ENCODE measurements around the gene IVL.

IVL gene

DNA sequence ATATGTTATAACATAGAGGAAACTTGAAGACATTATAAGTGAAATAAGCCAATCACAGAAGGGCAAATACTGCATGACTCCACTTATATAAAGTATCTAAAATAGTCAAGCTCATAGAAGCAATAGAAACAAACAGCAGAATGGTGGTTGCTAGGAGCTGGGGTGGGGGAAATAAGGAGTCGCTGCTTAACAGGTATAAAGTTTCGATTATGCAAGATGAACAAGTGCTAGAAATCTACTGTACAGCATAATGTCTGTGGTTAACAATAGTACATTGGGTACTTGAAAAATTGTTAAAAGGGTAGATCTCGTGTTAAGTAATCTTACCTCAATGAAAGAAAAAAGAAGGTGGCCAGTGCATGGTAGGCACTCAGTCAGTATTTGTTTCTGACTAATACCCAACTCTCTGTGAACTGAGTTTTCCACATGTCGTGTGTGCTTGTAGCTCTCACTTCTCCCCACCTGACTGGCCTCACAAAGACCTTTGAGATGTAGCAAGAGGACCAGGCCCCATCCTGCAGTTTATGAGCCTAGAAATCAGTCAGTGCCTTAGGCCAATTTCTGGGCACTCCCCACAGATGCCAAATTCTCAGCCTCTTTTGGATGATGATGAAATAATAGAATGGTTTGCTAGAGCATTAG lies 23.9 kb downstream of the IVL start:
- 83% methylated on average over 4 of the region's 4 CpGs for WGBS (ENCODE audit: insufficient coverage)
- Histone ChIP-seq H3K9me3 (ENCODE audit: control extremely low read depth in 1 of 5, control insufficient read depth in 4 of 5, insufficient read depth in 2 of 5, low read depth in 1 of 5, low read length in 4 of 5) (no peaks in the 10 kb centered on the region), H3K27me3 (replicated peaks in 2 of 5; ENCODE audit: control insufficient read depth in 4 of 5, insufficient read depth in 5 of 5, low read length in 4 of 5) (peaks cover 0 to 12% (median 5%) of the 10 kb centered on the region in 5 experiments), H3K27ac (ENCODE audit: insufficient read depth in 1 of 2, low read depth in 1 of 2, low read length in 2 of 2, poor library complexity in 1 of 2, severe bottlenecking in 2 of 2) (no peak overlapping the region), H3K36me3 (ENCODE audit: control insufficient read depth in 4 of 4, insufficient read depth in 4 of 4, low read length in 3 of 4) (no peaks in the 10 kb centered on the region), H3K4me1 (ENCODE audit: control extremely low read depth in 1 of 4, control insufficient read depth in 4 of 4, insufficient read depth in 4 of 4, low read length in 3 of 4) (no peaks in the 10 kb centered on the region), H3K4me3 (ENCODE audit: control insufficient read depth in 1 of 7, extremely low read depth in 1 of 7, insufficient read depth in 4 of 7, low read depth in 2 of 7, low read length in 6 of 7) (no peak overlapping the region)
- ChIA-PET POLR2A (no interaction called here), CTCF (no interaction called here)
- no peak for DNase-seq

DNA sequence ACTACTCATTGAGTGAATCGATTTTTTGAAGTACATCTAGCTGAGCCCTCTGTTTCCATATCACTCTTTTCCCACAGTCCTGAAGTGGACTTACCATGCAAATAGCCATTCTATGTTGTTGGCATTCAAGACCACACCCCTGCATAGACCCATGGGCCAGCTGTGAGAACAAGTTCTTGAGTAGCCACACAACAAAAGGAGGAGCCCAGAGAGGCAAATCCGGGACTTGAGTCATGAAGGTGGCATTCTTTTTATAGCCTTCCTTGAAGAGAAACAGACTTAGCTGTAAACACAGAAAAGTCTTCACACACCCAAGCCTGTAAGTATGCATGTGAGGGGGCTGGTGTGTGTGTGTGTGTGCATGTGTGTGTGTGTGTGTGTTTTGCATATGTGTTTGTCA lies 24.9 kb downstream of the IVL start:
- peaks cover 0 to 12% (median 5%) of the 10 kb centered on the region in 5 experiments for H3K27me3 ChIP-seq (replicated peaks in 2 of 5; ENCODE audit: control insufficient read depth in 4 of 5, insufficient read depth in 5 of 5, low read length in 4 of 5)
- ChIA-PET POLR2A (no interaction called here), CTCF (no interaction called here)
- H3K9me3 ChIP-seq (ENCODE audit: control extremely low read depth in 1 of 5, control insufficient read depth in 4 of 5, insufficient read depth in 2 of 5, low read depth in 1 of 5, low read length in 4 of 5) = no peaks in the 10 kb centered on the region
- H3K27ac ChIP-seq (ENCODE audit: insufficient read depth in 1 of 2, low read depth in 1 of 2, low read length in 2 of 2, poor library complexity in 1 of 2, severe bottlenecking in 2 of 2) = no peak overlapping the region
- H3K36me3 ChIP-seq (ENCODE audit: control insufficient read depth in 4 of 4, insufficient read depth in 4 of 4, low read length in 3 of 4) = no peaks in the 10 kb centered on the region
- no peak for DNase-seq
- H3K4me3 ChIP-seq (ENCODE audit: control insufficient read depth in 1 of 7, extremely low read depth in 1 of 7, insufficient read depth in 4 of 7, low read depth in 2 of 7, low read length in 6 of 7) = no peak overlapping the region
- 78% methylated on average over 2 of the region's 2 CpGs for WGBS (ENCODE audit: insufficient coverage)
- no peaks in the 10 kb centered on the region for H3K4me1 ChIP-seq (ENCODE audit: control extremely low read depth in 1 of 4, control insufficient read depth in 4 of 4, insufficient read depth in 4 of 4, low read length in 3 of 4)

DNA sequence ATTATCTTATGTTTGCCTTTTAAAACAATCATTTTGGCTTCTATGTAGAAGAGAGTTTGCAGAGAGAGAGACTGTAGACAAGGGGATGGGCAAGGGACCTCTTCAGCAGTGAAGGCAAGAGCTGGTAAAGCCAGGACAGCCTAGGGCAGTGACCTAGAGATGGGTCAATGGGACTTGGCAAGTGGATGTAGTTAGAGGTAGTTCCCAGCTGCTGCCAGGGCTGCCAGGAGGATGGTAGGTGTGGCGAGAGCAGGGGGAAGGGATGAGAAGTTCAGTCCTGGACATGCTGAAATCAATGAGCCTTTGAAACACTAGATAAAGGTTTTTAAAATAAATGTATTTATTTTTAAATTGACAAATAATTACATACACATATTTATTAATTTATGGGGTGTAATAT lies 32.3 kb downstream of the IVL start:
- POLR2A ChIA-PET = no interaction called here
- no peaks in the 10 kb centered on the region for H3K9me3 ChIP-seq (ENCODE audit: control extremely low read depth in 1 of 5, control insufficient read depth in 4 of 5, insufficient read depth in 2 of 5, low read depth in 1 of 5, low read length in 4 of 5)

DNA sequence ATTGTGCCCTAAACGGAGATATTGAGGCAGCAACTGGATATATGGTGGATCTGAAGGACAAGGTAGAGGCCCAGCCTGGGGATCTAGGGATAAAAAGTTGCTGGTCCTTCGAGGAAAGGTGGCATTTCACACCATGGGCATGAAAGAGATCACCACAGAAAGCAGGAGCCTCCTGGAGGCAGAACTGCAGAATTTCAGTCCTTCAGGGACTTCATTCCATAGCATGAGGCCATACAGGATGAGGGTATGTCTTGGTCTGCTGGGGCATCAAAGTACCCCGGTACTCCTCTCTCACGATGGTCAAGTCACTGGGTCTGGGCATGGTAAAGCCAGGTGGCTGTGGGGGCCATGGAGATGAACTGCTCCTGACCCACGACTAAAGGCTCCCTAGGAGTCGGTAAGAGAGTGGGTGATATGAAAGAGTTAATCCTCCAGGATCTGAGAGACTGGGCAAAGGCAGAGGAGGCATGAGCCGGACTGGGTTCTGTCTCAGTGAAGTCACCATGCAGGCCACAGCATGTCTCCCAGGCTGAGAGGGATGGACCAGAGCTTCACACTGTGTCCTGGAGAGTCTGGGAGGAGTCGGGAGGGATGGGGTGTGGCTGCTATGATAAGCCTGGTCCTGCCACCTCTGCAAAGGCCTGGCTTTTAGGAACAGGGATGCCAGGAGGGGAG lies 32.8 kb downstream of the IVL start:
- Histone ChIP-seq H3K36me3 (ENCODE audit: control insufficient read depth in 4 of 4, insufficient read depth in 4 of 4, low read length in 3 of 4) (no peaks in the 10 kb centered on the region), H3K27me3 (replicated peaks in 2 of 5; ENCODE audit: control insufficient read depth in 4 of 5, insufficient read depth in 5 of 5, low read length in 4 of 5) (peaks cover 0 to 2% (median 0%) of the 10 kb centered on the region in 5 experiments), H3K4me3 (ENCODE audit: control insufficient read depth in 1 of 7, extremely low read depth in 1 of 7, insufficient read depth in 4 of 7, low read depth in 2 of 7, low read length in 6 of 7) (no peak overlapping the region), H3K4me1 (ENCODE audit: control extremely low read depth in 1 of 4, control insufficient read depth in 4 of 4, insufficient read depth in 4 of 4, low read length in 3 of 4) (no peaks in the 10 kb centered on the region), H3K9me3 (ENCODE audit: control extremely low read depth in 1 of 5, control insufficient read depth in 4 of 5, insufficient read depth in 2 of 5, low read depth in 1 of 5, low read length in 4 of 5) (no peaks in the 10 kb centered on the region), H3K27ac (ENCODE audit: insufficient read depth in 1 of 2, low read depth in 1 of 2, low read length in 2 of 2, poor library complexity in 1 of 2, severe bottlenecking in 2 of 2) (no peak overlapping the region)
- WGBS (ENCODE audit: insufficient coverage) = 95% methylated on average over 7 of the region's 8 CpGs
- ChIA-PET CTCF (no interaction called here), POLR2A (no interaction called here)
- DNase-seq = no peak

More for the DNA sequence above, 32.3 kb downstream of the IVL start:
- no peak overlapping the region for H3K27ac ChIP-seq (ENCODE audit: insufficient read depth in 1 of 2, low read depth in 1 of 2, low read length in 2 of 2, poor library complexity in 1 of 2, severe bottlenecking in 2 of 2)
- no peaks in the 10 kb centered on the region for H3K36me3 ChIP-seq (ENCODE audit: control insufficient read depth in 4 of 4, insufficient read depth in 4 of 4, low read length in 3 of 4)
- no CpG with 5 or more reads among the region's 1 CpG for WGBS (ENCODE audit: insufficient coverage)
- H3K4me1 ChIP-seq (ENCODE audit: control extremely low read depth in 1 of 4, control insufficient read depth in 4 of 4, insufficient read depth in 4 of 4, low read length in 3 of 4) = no peaks in the 10 kb centered on the region
- H3K4me3 ChIP-seq (ENCODE audit: control insufficient read depth in 1 of 7, extremely low read depth in 1 of 7, insufficient read depth in 4 of 7, low read depth in 2 of 7, low read length in 6 of 7) = no peak overlapping the region
- no peak for DNase-seq
- peaks cover 0 to 3% (median 0%) of the 10 kb centered on the region in 5 experiments for H3K27me3 ChIP-seq (replicated peaks in 2 of 5; ENCODE audit: control insufficient read depth in 4 of 5, insufficient read depth in 5 of 5, low read length in 4 of 5)
- CTCF ChIA-PET = no interaction called here

DNA sequence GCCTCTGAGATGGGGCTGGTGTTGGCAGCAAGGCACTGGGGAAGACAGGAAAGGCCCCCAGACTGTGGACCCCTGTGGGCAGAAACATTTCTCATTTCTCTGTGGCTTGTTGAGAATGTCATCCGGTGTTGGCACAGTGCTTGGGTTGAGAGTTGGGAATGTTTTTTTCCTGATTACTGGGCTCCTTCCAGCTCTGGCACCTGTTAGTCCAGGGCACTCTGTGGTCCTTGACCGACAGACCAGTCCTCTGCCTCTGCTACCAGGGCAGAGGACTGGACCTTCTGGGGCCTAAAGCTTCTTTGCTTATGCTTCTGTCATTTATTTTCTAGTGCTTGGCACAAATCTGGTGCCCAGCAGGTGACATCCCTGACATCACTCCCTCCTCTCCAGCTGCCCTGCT lies 33.8 kb downstream of the IVL start:
- H3K36me3 ChIP-seq (ENCODE audit: control insufficient read depth in 4 of 4, insufficient read depth in 4 of 4, low read length in 3 of 4) = no peaks in the 10 kb centered on the region
- H3K27me3 ChIP-seq (replicated peaks in 2 of 5; ENCODE audit: control insufficient read depth in 4 of 5, insufficient read depth in 5 of 5, low read length in 4 of 5) = no peaks in the 10 kb centered on the region
- WGBS (ENCODE audit: insufficient coverage) = 100% methylated on average over 2 of the region's 2 CpGs
- CTCF ChIA-PET = no interaction called here
- no peak overlapping the region for H3K27ac ChIP-seq (ENCODE audit: insufficient read depth in 1 of 2, low read depth in 1 of 2, low read length in 2 of 2, poor library complexity in 1 of 2, severe bottlenecking in 2 of 2)
- no peak overlapping the region for H3K4me3 ChIP-seq (ENCODE audit: control insufficient read depth in 1 of 7, extremely low read depth in 1 of 7, insufficient read depth in 4 of 7, low read depth in 2 of 7, low read length in 6 of 7)
- POLR2A ChIA-PET = no interaction called here
- no peak for DNase-seq
- H3K9me3 ChIP-seq (ENCODE audit: control extremely low read depth in 1 of 5, control insufficient read depth in 4 of 5, insufficient read depth in 2 of 5, low read depth in 1 of 5, low read length in 4 of 5) = no peaks in the 10 kb centered on the region
- no peaks in the 10 kb centered on the region for H3K4me1 ChIP-seq (ENCODE audit: control extremely low read depth in 1 of 4, control insufficient read depth in 4 of 4, insufficient read depth in 4 of 4, low read length in 3 of 4)

DNA sequence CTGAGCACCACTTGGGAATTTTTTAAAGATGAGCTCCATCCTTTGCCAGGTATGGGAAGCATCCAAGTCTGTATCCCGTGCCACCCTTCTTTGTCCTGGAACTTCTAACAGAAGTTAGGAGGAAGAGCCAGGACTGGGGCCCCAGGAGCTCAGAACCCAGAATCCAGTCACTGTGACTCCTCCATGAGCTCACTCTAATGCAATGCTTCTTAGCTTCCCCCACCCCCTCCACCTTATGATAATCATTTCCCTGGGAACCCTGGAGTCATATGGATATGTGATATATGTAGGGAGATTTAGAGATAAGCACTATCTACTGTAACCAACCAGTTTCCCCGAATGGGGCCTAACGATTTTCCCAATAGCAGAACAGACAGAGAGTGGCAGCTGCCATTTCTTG lies 37.9 kb downstream of the IVL start:
- Histone ChIP-seq H3K27ac (ENCODE audit: insufficient read depth in 1 of 2, low read depth in 1 of 2, low read length in 2 of 2, poor library complexity in 1 of 2, severe bottlenecking in 2 of 2) (no peak overlapping the region), H3K9me3 (ENCODE audit: control extremely low read depth in 1 of 5, control insufficient read depth in 4 of 5, insufficient read depth in 2 of 5, low read depth in 1 of 5, low read length in 4 of 5) (no peaks in the 10 kb centered on the region), H3K27me3 (replicated peaks in 2 of 5; ENCODE audit: control insufficient read depth in 4 of 5, insufficient read depth in 5 of 5, low read length in 4 of 5) (peaks cover 0 to 4% (median 2%) of the 10 kb centered on the region in 5 experiments), H3K4me1 (ENCODE audit: control extremely low read depth in 1 of 4, control insufficient read depth in 4 of 4, insufficient read depth in 4 of 4, low read length in 3 of 4) (no peaks in the 10 kb centered on the region), H3K36me3 (ENCODE audit: control insufficient read depth in 4 of 4, insufficient read depth in 4 of 4, low read length in 3 of 4) (no peaks in the 10 kb centered on the region), H3K4me3 (ENCODE audit: control insufficient read depth in 1 of 7, extremely low read depth in 1 of 7, insufficient read depth in 4 of 7, low read depth in 2 of 7, low read length in 6 of 7) (no peak overlapping the region)
- DNase-seq = no peak
- 60% methylated on average over 1 of the region's 3 CpGs for WGBS (ENCODE audit: insufficient coverage)
- ChIA-PET POLR2A (no interaction called here), CTCF (interaction anchor here (0.9 kb wide), 1 partner anchor 9 kb away, joined by 4 read pairs; no protein-coding TSS in a partner anchor)

DNA sequence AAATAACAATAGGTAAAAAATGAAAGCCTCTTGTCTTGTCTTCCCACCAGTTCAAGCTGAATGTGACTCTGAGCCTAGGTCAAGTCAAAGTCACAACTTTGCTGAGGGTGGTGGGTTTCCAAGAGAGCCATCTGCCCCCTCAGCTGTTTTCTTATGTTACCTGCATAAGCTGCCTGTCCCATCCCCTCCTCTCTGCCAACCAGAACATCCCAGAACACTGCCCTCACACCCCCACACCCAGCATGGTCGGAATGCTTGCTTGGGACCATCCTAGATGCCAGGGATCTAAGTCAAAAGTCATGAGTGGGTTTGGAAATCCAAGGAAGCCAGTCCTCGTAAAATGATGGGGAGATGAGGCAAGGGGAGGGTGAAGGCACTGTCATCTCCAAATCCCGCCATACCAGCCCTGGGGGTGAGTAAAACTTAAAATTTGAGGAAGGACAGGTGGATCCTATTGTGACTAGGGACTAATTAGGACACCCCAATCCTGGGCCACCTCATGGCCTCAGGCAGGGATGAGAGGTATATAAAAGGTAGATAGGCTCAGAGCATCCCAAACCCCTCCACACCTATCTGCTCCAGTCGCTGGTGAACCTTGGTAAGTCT lies 38.4 kb downstream of the IVL start, which contains the start of gene SPRR5:
Gene SPRR5, plus strand, starts transcription at position 556 of the 606 bp plus-strand sequence. CDS start 1,349 bp downstream, outside the sequence.
- ChIA-PET CTCF (no interaction called here), POLR2A (no interaction called here)
- no peak for DNase-seq
- H3K27ac ChIP-seq (ENCODE audit: insufficient read depth in 1 of 2, low read depth in 1 of 2, low read length in 2 of 2, poor library complexity in 1 of 2, severe bottlenecking in 2 of 2) = no peak within 1 kb of the TSS
- no peaks in the 10 kb centered on the region for H3K4me1 ChIP-seq (ENCODE audit: control extremely low read depth in 1 of 4, control insufficient read depth in 4 of 4, insufficient read depth in 4 of 4, low read length in 3 of 4)
- H3K9me3 ChIP-seq (ENCODE audit: control extremely low read depth in 1 of 5, control insufficient read depth in 4 of 5, insufficient read depth in 2 of 5, low read depth in 1 of 5, low read length in 4 of 5) = no peaks in the 10 kb centered on the region
- H3K27me3 ChIP-seq (replicated peaks in 2 of 5; ENCODE audit: control insufficient read depth in 4 of 5, insufficient read depth in 5 of 5, low read length in 4 of 5) = peaks cover 0 to 5% (median 2%) of the 10 kb centered on the region in 5 experiments
- 95% methylated on average over 2 of the region's 4 CpGs for WGBS (ENCODE audit: insufficient coverage)
- no peaks in the 10 kb centered on the region for H3K36me3 ChIP-seq (ENCODE audit: control insufficient read depth in 4 of 4, insufficient read depth in 4 of 4, low read length in 3 of 4)
- no peak within 1 kb of the TSS for H3K4me3 ChIP-seq (ENCODE audit: control insufficient read depth in 1 of 7, extremely low read depth in 1 of 7, insufficient read depth in 4 of 7, low read depth in 2 of 7, low read length in 6 of 7)
